A549 (cell line): ENCODE data around the gene ACADVL. TPM values are rescaled to one million over a fixed set of nuclear protein-coding genes. Genes with fewer than 3 reads are reported as not detected.
A peak's percentile ranks its signal among the peaks of the same experiment; 100 is the strongest.

Source experiments
- ATAC-seq, 2 experiments: fragments of 200-7000 bp in 1 of 2; fragments of >200 bp in 1 of 2; cut with Nextera tagmentation in 1 of 2; cut with Tn5 transposase in 1 of 2; 3 replicates each; pipeline versions ENCODE4 v1.8.0 to v1.9.1; 2018 to 2020; ENCODE audit warnings: mild to moderate bottlenecking in 1 of 2, moderate library complexity in 1 of 2
- CTCF ChIA-PET: fragments of 300-600 bp; sonication (Branson Sonifier 250); formaldehyde crosslinking; extraction: SDS; loops from one replicate; lab custom pipeline; 2021; ENCODE audit warnings: antibody characterized with exemption, inconsistent platforms; lab: Yijun Ruan, JAX
- POLR2A ChIA-PET: fragments of 350-600 bp; formaldehyde crosslinking; extraction: SDS; loops from one replicate; lab custom pipeline; 2021; ENCODE audit warnings: antibody characterized with exemption, inconsistent platforms; lab: Yijun Ruan, JAX
- DNase-seq, 2 experiments: peaks; one replicate each; pipeline versions ENCODE4 v3.0.0 to v3.0.0-alpha.2; 2011 to 2016; ENCODE audit warnings: low read depth in 1 of 2, low spot score in 1 of 2
- FAIRE-seq: peaks from 2 replicates; lab custom pipeline; 2011; peaks lifted over from hg19 to GRCh38; lab: Jason Lieb, UNC
- H3K27ac ChIP-seq, 2 experiments: fragments of >200 bp; sonication (Bioruptor Twin); formaldehyde crosslinking; 3 replicates each; pipeline ENCODE4 v1.5.1; 2016 to 2017
- H3K4me1 ChIP-seq: fragments of >200 bp; sonication (Bioruptor Twin); formaldehyde crosslinking; 3 replicates; pipeline ENCODE4 v1.6.1; 2016
- H3K4me2 ChIP-seq: fragments of >200 bp; sonication (Bioruptor Twin); formaldehyde crosslinking; 3 replicates; pipeline ENCODE4 v1.6.1; 2016
- H3K4me3 ChIP-seq: fragments of >200 bp; sonication (Bioruptor Twin); formaldehyde crosslinking; 3 replicates; pipeline ENCODE4 v1.5.1; 2016
- H3K9me3 ChIP-seq: fragments of >200 bp; sonication (Bioruptor Twin); formaldehyde crosslinking; 3 replicates; pipeline ENCODE4 v1.6.1; 2016
- CTCF ChIP-seq: fragments of >200 bp; sonication (Bioruptor Twin); formaldehyde crosslinking; IDR thresholded peaks from 3 replicates; pipeline ENCODE4 v1.5.1; 2016
- ESRRA ChIP-seq: fragments of 150-350 bp; IDR thresholded peaks from 2 replicates; pipeline ENCODE4 v1.6.1; 2014; ENCODE audit warnings: mild to moderate bottlenecking, low read length, borderline replicate concordance
- GATA3 ChIP-seq: IDR thresholded peaks from 2 replicates; pipeline ENCODE4 v1.6.1; 2012; ENCODE audit warnings: borderline replicate concordance
- HOXB13 ChIP-seq: fragments of 250-450 bp; sonication (Bioruptor Pico); IDR thresholded peaks from 2 replicates; pipeline ENCODE4 v1.5.0; 2020; ENCODE audit warnings: low read depth, mild to moderate bottlenecking, moderate library complexity
- KDM1A ChIP-seq: fragments of 200-600 bp; sonication (generic); IDR thresholded peaks from 2 replicates; pipeline ENCODE4 v1.6.1; 2016; ENCODE audit warnings: low read depth, mild to moderate bottlenecking
- MAFK ChIP-seq: fragments of 450-650 bp; IDR thresholded peaks from 2 replicates; pipeline ENCODE4 v1.6.1; 2014; ENCODE audit not compliant: partially characterized antibody
- MYC ChIP-seq: IDR thresholded peaks from 2 replicates; pipeline ENCODE4 v1.6.1; 2012; ENCODE audit warnings: mild to moderate bottlenecking, inconsistent platforms, low read length, improper control_type of control experiment, borderline replicate concordance
- PBX3 ChIP-seq: IDR thresholded peaks from 2 replicates; pipeline ENCODE4 v1.6.1; 2012
- PHF8 ChIP-seq: fragments of 200-600 bp; sonication (generic); IDR thresholded peaks from 2 replicates; pipeline ENCODE4 v1.6.1; 2016; ENCODE audit warnings: low read depth, mild to moderate bottlenecking, antibody characterized with exemption, moderate library complexity, borderline replicate concordance
- POLR2A ChIP-seq: IDR thresholded peaks from 2 replicates; pipeline ENCODE4 v1.6.1; 2012; ENCODE audit warnings: mild to moderate bottlenecking, low read length
- RARB ChIP-seq: fragments of 250-450 bp; sonication (Bioruptor Pico); IDR thresholded peaks from 2 replicates; pipeline ENCODE4 v1.8.0; 2021; ENCODE audit warnings: mild to moderate bottlenecking, moderate library complexity
- USF2 ChIP-seq: fragments of 450-650 bp; IDR thresholded peaks from 2 replicates; pipeline ENCODE4 v1.6.1; 2014; ENCODE audit warnings: antibody characterized with exemption
- ZC3H11A ChIP-seq: fragments of 450-650 bp; IDR thresholded peaks from 2 replicates; pipeline ENCODE4 v1.6.1; 2014; ENCODE audit warnings: antibody characterized with exemption, mild to moderate bottlenecking
- WGBS: methylation state at CpG from one replicate; pipeline ENCODE4 v1.1.6; 2017; ENCODE audit errors: missing lambda C conversion rate; 5-methylcytosine and 5-hydroxymethylcytosine counted together
- polyA plus RNA-seq, 4 experiments: library from polyadenylated mRNA; depleted of rRNA in 3 of 4; stranded (reverse); fragments of >200 nt; fragmentation: RNase III in 1 of 4; extraction: RNeasy Plus Mini Kit Qiagen cat#74134 plus additional on column Dnase treatment in 1 of 4; gene quantifications; 2 replicates in 3 of 4; 3 replicates in 1 of 4; pipeline ENCODE4 v1.2.3, GENCODE V29; 2011 to 2017
- TF ChIP-seq, protein P1 (sequence below): fragments of 250-450 bp; sonication (Bioruptor Pico); IDR thresholded peaks from 2 replicates; pipeline ENCODE4 v1.5.0; 2020; ENCODE audit warnings: low read depth, mild to moderate bottlenecking, moderate library complexity

ACADVL gene
- polyA plus RNA-seq, 2 of the 4 experiments (the other 2 are of a cell fraction), result 238 to 425 TPM

- Histone ChIP-seq H3K9me3 (no peaks in the 10 kb centered on the region), H3K27ac (no peak overlapping the region), H3K4me2 (no peak overlapping the region), H3K4me3 (no peak overlapping the region), H3K4me1 (peaks cover 11% of the 10 kb centered on the region)
- 84% methylated on average over 6 of the region's 6 CpGs for WGBS
- ChIA-PET POLR2A (interaction anchor here (0.7 to 1.8 kb wide), 2 partner anchors 31 to 149 kb away, joined by 4 read pairs; partner anchors contain the start of gene SLC16A13), CTCF (interaction anchor here (0.8 to 10.7 kb wide), 8 partner anchors 7 to 138 kb away, joined by 3 to 314 read pairs (median 7); partner anchors contain the start of gene SLC16A11)
- ATAC-seq (no peak), FAIRE-seq (no peak), DNase-seq (no peak)
- TF ChIP-seq KDM1A (peak; percentile 62; the same call in 1 of the 2 replicates), ZC3H11A (no peak), MYC (no peak), USF2 (no peak)
These were observed 35.1 kb upstream of the ACADVL start for GRCh38 chr17:7184647-7185046.

DNA sequence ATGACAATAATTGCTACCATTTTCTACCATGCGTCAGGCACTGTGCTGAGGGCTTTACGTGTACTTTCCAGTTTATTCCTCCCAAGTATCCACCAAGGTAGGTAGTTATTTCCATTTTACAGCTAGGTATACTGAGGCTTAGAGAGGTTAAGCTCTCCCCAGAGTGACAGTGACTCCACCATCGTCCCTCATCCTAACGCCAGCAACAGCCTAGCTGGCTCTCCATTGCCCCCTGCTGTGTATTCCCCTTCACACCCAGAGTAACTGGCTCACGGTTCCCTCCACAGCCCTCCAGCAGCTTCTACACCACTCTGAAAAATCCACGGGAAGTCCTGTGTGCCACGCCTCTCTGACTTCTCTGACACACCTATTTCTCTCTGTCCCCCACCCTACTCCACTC, 33.5 kb upstream of the ACADVL start:
- Histone ChIP-seq H3K9me3 (no peaks in the 10 kb centered on the region), H3K4me1 (peaks cover 11% of the 10 kb centered on the region), H3K4me3 (no peak overlapping the region), H3K27ac (no peak overlapping the region), H3K4me2 (no peak overlapping the region)
- FAIRE-seq, result no peak
- peak; percentile 37 to 53 for DNase-seq
- CTCF ChIA-PET, result interaction anchor here (2.6 to 10.7 kb wide), 3 partner anchors 9 to 139 kb away, joined by 8 to 314 read pairs (median 50); partner anchors contain the start of gene SLC16A11
- TF ChIP-seq CTCF, result no peak
- TF ChIP-seq PHF8, result no peak
- TF ChIP-seq RARB (CRISPR knock-in tag), result no peak
- TF ChIP-seq HOXB13 (CRISPR knock-in tag), result no peak
- TF ChIP-seq KDM1A, result peak; percentile 77; the same call in 1 of the 2 replicates
- no peak for TF ChIP-seq MAFK
- no peak for TF ChIP-seq POLR2A
- no peak for TF ChIP-seq PBX3
- TF ChIP-seq, protein P1, sequence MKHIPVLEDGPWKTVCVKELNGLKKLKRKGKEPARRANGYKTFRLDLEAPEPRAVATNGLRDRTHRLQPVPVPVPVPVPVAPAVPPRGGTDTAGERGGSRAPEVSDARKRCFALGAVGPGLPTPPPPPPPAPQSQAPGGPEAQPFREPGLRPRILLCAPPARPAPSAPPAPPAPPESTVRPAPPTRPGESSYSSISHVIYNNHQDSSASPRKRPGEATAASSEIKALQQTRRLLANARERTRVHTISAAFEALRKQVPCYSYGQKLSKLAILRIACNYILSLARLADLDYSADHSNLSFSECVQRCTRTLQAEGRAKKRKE (CRISPR knock-in tag), result no peak
- ATAC-seq, result peak; percentile 46 to 63; a peak in 4 of 6 replicates
- WGBS, result 71% methylated on average over 7 of the region's 7 CpGs
- POLR2A ChIA-PET, result no interaction called here

GRCh38 chr17:7190276-7190917, 29.3 kb upstream of the ACADVL start:
- ChIA-PET POLR2A (no interaction called here), CTCF (interaction anchor here (0.6 to 1.5 kb wide), 5 partner anchors 11 to 145 kb away, joined by 3 to 17 read pairs (median 4); partner anchors contain the start of gene SLC16A11)
- DNase-seq, result no peak
- no peak for FAIRE-seq
- TF ChIP-seq ESRRA, result no peak
- no peak for TF ChIP-seq GATA3
- no peak for TF ChIP-seq RARB (CRISPR knock-in tag)
- no peak for ATAC-seq
- H3K4me3 ChIP-seq, result no peak overlapping the region
- 88% methylated on average over 12 of the region's 14 CpGs for WGBS
- no peaks in the 10 kb centered on the region for H3K9me3 ChIP-seq
- no peaks in the 10 kb centered on the region for H3K4me1 ChIP-seq
- H3K27ac ChIP-seq, result no peak overlapping the region
- no peak overlapping the region for H3K4me2 ChIP-seq
